Tibial nerve (tissue), 4 donors: Measurements from ENCODE around the gene RAD9A. TPM values are rescaled to one million over a fixed set of nuclear protein-coding genes. Genes with fewer than 3 reads are reported as not detected.

Source experiments
- DNase-seq, 2 donors: peaks; one replicate each; pipeline ENCODE4 v3.0.0-alpha.2; 2019; ENCODE audit warnings: low spot score in 2 of 2
- H3K27ac ChIP-seq, 4 donors: fragments of 200-600 bp; sonication (generic) in 3 of 4; one replicate each; pipeline ENCODE4 v1.5.1; 2017 to 2019; ENCODE audit warnings: mild to moderate bottlenecking in 1 of 4
- H3K27me3 ChIP-seq, 2 donors: fragments of 200-600 bp; sonication (generic) in 1 of 2; one replicate each; pipeline versions ENCODE4 v1.5.1 to v1.6.0; 2017 to 2019
- H3K36me3 ChIP-seq, 3 donors: fragments of 200-600 bp; sonication (generic); one replicate each; pipeline ENCODE4 v1.5.1; 2018 to 2019
- H3K4me1 ChIP-seq, 4 donors: fragments of 200-600 bp; sonication (generic) in 3 of 4; one replicate each; pipeline ENCODE4 v1.5.1; 2017 to 2019
- H3K4me3 ChIP-seq, 4 donors: fragments of 200-600 bp; sonication (generic) in 3 of 4; one replicate each; pipeline ENCODE4 v1.5.1; 2017 to 2019; ENCODE audit warnings: mild to moderate bottlenecking in 1 of 4, moderate library complexity in 1 of 4
- H3K9me3 ChIP-seq, 4 donors: fragments of 200-600 bp; sonication (generic) in 3 of 4; one replicate each; pipeline ENCODE4 v1.5.1; 2017 to 2019
- EP300 ChIP-seq, 2 donors: sonication (generic); formaldehyde crosslinking; IDR thresholded peaks; one replicate each; pipeline ENCODE4 v1.6.1; 2017; ENCODE audit warnings: antibody characterized with exemption in 2 of 2, mild to moderate bottlenecking in 1 of 2
- POLR2A ChIP-seq, 2 donors: fragments of 450-650 bp; IDR thresholded peaks; one replicate each; pipeline ENCODE4 v1.6.1; 2017; ENCODE audit warnings: antibody characterized with exemption in 2 of 2, mild to moderate bottlenecking in 2 of 2, moderate library complexity in 2 of 2
- WGBS, 2 donors: methylation state at CpG; one replicate each; pipeline ENCODE4 v1.1.5; 2018; 5-methylcytosine and 5-hydroxymethylcytosine counted together
- total RNA-seq, 4 donors: library from RNA; depleted of rRNA; stranded (reverse); fragments of >200 nt; gene quantifications; one replicate each; pipeline ENCODE4 v1.1.0, GENCODE V29; 2016
- TF ChIP-seq, protein P1 (sequence below), 5 experiments: fragments of 200-600 bp in 3 of 5; fragments of 450-650 bp in 2 of 5; sonication (generic) in 3 of 5; IDR thresholded peaks; one replicate each; pipeline ENCODE4 v1.5.1; 2016 to 2019; ENCODE audit warnings: antibody characterized with exemption in 5 of 5, mild to moderate bottlenecking in 3 of 5, moderate library complexity in 2 of 5

RAD9A gene
- total RNA-seq, 4 donors from 2014 or later = 22.7 to 39.0 (median 36.4) TPM

DNA sequence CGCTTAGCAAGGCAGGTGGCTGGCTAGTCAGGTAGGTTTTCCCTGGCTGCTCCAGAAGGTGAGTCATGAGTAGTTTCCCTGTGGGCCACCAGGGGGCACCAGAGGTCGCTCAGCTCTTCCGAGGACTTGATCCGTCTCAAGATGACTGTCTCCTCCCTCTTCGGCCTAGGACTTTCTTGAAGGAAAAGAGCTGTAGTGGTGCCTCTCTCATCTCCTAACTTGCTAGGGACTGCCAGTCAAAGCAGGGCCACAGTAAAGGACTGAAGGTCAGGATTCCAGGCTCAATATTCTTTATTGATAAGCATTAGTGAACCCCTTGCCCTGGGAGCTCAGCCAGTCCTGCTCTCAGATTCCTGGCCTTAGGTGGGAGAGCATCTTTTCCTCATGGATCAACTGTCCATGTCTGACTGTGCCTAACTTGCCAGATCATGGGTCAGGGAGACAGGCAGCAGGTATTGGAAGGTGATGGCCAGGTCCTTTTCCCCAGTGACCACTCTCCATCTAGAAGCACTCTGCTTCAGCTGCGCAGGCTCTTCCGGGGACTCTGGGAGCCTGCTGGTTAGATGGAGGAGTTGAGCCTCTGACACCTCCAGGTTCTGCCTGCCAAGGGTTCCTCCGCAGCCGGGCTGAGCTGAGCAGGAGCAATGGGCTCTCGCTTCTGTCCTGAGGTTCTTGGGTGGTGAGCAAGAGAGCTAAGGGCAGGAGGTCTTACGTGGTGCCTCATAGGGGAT, 40.3 kb upstream of the RAD9A start:
- Histone ChIP-seq H3K36me3 (no peaks in the 10 kb centered on the region), H3K27me3 (no peaks in the 10 kb centered on the region), H3K4me3 (no peak overlapping the region), H3K9me3 (no peaks in the 10 kb centered on the region), H3K4me1 (peaks cover 4 to 63% (median 48%) of the 10 kb centered on the region in 4 donors), H3K27ac (peak overlapping the region; percentile 33 to 99 (median 96))
- TF ChIP-seq, protein P1, sequence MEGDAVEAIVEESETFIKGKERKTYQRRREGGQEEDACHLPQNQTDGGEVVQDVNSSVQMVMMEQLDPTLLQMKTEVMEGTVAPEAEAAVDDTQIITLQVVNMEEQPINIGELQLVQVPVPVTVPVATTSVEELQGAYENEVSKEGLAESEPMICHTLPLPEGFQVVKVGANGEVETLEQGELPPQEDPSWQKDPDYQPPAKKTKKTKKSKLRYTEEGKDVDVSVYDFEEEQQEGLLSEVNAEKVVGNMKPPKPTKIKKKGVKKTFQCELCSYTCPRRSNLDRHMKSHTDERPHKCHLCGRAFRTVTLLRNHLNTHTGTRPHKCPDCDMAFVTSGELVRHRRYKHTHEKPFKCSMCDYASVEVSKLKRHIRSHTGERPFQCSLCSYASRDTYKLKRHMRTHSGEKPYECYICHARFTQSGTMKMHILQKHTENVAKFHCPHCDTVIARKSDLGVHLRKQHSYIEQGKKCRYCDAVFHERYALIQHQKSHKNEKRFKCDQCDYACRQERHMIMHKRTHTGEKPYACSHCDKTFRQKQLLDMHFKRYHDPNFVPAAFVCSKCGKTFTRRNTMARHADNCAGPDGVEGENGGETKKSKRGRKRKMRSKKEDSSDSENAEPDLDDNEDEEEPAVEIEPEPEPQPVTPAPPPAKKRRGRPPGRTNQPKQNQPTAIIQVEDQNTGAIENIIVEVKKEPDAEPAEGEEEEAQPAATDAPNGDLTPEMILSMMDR (IDR thresholded peaks at IDR 0.05) = peak; percentile 90 to 96 (median 95)
- TF ChIP-seq EP300 (IDR thresholded peaks at IDR 0.05) (peak in 1 of 2 donors; percentile 41), POLR2A (IDR thresholded peaks at IDR 0.05) (no peak)
- DNase-seq = no peak
- 51 to 54% methylated on average over 11 of the region's 11 CpGs for WGBS, 2 donors

DNA sequence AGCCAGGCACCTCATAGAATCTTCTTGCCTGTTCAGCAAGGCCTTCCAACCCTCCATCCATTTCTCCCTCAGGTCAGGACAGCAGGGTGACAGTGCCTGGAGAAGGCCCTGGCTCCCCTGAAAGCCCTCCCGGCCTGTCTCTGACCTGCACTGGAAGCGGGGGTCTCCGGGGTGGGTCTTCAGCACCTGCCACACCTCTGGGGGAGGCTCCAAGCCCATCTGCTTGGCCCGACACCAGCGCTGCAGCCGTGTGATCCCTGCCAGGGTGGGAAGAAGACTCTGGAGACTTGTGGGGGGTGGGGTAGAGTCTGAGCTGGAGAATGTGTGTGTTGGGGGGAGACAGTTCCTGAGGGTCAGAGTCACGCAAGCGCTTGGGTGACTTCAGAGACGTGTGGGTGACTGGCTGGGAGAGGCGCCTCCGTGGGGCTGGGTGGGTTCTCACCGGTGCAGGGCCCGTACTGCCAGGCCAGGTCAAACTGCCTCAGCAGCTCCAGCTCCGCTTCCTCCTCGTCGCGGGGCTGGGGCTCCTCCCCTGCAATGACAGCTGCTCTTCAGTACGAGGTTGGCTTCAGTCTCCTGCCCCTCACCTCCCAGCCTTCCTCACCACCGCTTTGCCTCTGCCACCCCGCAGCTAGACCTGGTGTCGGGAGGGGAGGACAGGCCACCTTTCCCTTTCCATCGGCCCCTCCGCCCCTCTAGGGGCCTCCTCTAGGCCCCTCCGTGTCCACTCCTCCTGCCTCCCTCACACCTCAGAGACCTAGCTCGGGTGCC, 39.1 kb upstream of the RAD9A start:
- peak overlapping the region; percentile 46 to 84 (median 65) for H3K4me3 ChIP-seq
- H3K27me3 ChIP-seq = no peaks in the 10 kb centered on the region
- peak overlapping the region; percentile 94 to 99 (median 98) for H3K27ac ChIP-seq
- no peak for DNase-seq
- H3K36me3 ChIP-seq = no peaks in the 10 kb centered on the region
- WGBS, 2 donors = 12 to 13% methylated on average over 22 to 23 of the region's 25 CpGs
- peaks cover 4 to 76% (median 60%) of the 10 kb centered on the region in 4 donors for H3K4me1 ChIP-seq
- H3K9me3 ChIP-seq = no peaks in the 10 kb centered on the region
- TF ChIP-seq, protein P1 (IDR thresholded peaks at IDR 0.05) = no peak
- TF ChIP-seq EP300 (IDR thresholded peaks at IDR 0.05) (no peak), POLR2A (IDR thresholded peaks at IDR 0.05) (no peak)

DNA sequence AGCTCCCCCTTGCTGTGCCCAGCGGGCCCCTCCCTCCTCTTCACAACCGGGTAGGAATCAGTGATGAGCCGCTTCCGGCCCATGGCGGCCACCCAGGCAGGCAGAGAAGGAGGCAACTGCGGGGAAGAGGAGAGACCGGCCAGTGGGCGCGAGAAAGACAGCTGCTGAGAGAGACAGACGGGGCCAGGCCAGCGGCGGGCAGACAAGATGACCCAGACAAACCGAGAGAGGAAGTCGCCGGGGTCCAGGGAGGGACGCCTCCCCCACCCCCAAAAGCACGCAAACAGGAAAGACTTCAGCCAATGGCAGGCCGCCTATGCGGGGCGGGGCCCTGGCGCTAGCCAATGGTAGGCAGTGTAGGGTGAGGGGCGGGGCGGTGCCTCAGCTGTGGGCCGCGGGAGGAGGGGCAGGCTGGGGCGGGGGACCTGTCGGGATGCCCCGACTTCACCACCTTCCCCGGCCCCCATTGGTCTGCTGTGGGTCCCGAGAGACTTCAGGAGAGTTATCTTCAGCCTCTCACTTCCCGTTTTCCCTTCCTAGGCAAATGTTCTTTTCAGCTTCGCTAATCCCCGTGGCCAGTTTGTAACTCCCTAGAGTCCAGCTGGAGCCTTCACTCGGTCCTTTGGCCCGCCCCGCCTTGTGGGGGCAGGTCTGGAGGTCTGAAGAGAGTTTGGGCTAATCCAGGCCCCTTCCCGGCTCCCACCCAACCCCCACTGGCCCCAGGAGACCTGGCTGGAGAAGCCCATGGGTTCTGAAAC, 38.3 kb upstream of the RAD9A start, which contains the start of gene POLD4:
POLD4 (minus strand) TSS at position 230 of the 758 bp plus-strand sequence; CDS start at position 83, 147 bp downstream.
- Histone ChIP-seq H3K27ac (peak within 1 kb of the TSS; percentile 94 to 99 (median 98)), H3K36me3 (no peaks in the 10 kb centered on the region), H3K4me3 (peak within 1 kb of the TSS; percentile 46 to 84 (median 65)), H3K9me3 (no peaks in the 10 kb centered on the region), H3K27me3 (no peaks in the 10 kb centered on the region), H3K4me1 (peaks cover 4 to 84% (median 67%) of the 10 kb centered on the region in 4 donors)
- WGBS, 2 donors = 0 to 1% methylated on average over 29 to 32 of the region's 37 CpGs
- peak; percentile 92 to 96 for TF ChIP-seq EP300 (IDR thresholded peaks at IDR 0.05)
- peak; percentile 83 to 90 for TF ChIP-seq POLR2A (IDR thresholded peaks at IDR 0.05)
- TF ChIP-seq, protein P1 (IDR thresholded peaks at IDR 0.05) = peak in 2 of 5 experiments; percentile 8 to 47
- peak; percentile 98 to 99 for DNase-seq

DNA sequence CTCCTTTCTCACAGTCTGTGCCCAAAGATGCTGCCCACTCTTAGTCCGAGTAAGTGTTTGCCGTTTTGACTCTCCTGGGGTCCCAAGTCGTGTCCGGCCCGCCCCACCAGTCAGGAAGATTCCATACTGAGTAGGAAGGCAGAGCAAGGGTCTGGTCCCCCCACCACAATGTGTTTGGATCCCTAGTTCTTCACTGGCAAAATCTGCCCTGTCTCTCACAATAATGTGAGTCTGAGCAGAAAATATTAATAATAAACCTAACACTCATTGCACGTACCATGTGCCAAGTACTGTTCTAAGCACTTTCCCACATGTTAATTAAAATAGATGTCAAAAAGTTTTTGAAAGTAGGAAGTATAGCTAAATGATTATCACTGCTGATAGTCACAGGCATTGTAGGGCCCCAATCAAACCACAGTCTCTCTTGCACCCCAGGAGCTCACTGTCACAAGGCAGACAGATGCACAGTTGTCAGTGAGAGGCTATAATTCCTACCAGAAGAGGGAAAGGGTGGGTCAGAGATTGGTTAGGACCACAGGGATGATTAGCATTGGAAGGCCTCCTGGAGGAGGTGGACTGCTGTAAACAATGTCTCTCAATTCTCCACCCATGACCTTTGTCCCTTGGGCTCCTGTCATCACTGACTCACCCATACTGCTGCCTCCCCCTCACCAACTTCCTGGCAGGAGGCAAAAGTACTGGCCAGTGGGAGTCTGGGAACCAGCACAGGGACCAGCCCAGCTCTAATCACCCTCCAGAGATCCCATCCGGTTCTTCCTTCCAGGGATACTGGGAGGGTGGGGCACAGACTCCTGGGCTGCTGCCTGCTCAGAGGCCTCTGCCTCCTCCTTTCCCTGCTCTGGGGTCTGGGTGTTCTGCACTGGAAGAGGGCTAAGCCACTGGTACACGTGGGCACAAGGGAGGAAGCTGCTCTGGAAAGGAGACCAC, 37.4 kb upstream of the RAD9A start:
- Histone ChIP-seq H3K9me3 (no peaks in the 10 kb centered on the region), H3K4me3 (peak overlapping the region; percentile 46 to 84 (median 65)), H3K27me3 (no peaks in the 10 kb centered on the region), H3K36me3 (no peaks in the 10 kb centered on the region), H3K4me1 (peaks cover 4 to 86% (median 75%) of the 10 kb centered on the region in 4 donors), H3K27ac (peak overlapping the region; percentile 94 to 99 (median 98))
- DNase-seq = no peak
- WGBS, 2 donors = 16 to 22% methylated on average over 8 of the region's 8 CpGs
- TF ChIP-seq, protein P1 (IDR thresholded peaks at IDR 0.05) = peak in 2 of 5 experiments; percentile 6 to 39
- peak; percentile 24 to 70 for TF ChIP-seq EP300 (IDR thresholded peaks at IDR 0.05)
- TF ChIP-seq POLR2A (IDR thresholded peaks at IDR 0.05) = no peak
